CD14-positive monocyte (primary cell): ENCODE data around the gene ARSK. TPM values are rescaled to one million over a fixed set of nuclear protein-coding genes. Genes with fewer than 3 reads are reported as not detected.

Experiments
- DNase-seq, 3 donors: peaks; one replicate each; pipeline ENCODE4 v3.0.0-alpha.2; 2011 to 2022
- H2AFZ ChIP-seq: 2 replicates; pipeline ENCODE4 v1.6.0; 2012; ENCODE audit warnings: mild to moderate bottlenecking, low read depth, low read length, inconsistent platforms; ENCODE audit not compliant: insufficient read depth, poor library complexity, severe bottlenecking
- H3K27ac ChIP-seq, 2 donors: 1 replicate in 1 of 2; 2 replicates in 1 of 2; pipeline ENCODE4 v1.5.1; 2012 to 2013; ENCODE audit warnings: low read length in 2 of 2, control low read depth in 1 of 2, inconsistent platforms in 1 of 2, low read depth in 1 of 2, mild to moderate bottlenecking in 1 of 2
- H3K27me3 ChIP-seq, 2 donors: one replicate each; pipeline versions ENCODE4 v1.6.0 to v1.6.1; 2011 to 2013; ENCODE audit warnings: low read length in 2 of 2; ENCODE audit not compliant: control insufficient read depth in 2 of 2, insufficient read depth in 2 of 2
- H3K36me3 ChIP-seq, 2 donors: replicated peaks in 1 of 2; 1 replicate in 1 of 2; 2 replicates in 1 of 2; pipeline versions ENCODE4 v1.5.1 to v1.6.1; 2012 to 2013; ENCODE audit warnings: low read length in 2 of 2, control low read depth in 1 of 2, inconsistent platforms in 1 of 2, mild to moderate bottlenecking in 1 of 2; ENCODE audit not compliant: insufficient read depth in 2 of 2, control insufficient read depth in 1 of 2
- H3K4me1 ChIP-seq, 2 donors: 1 replicate in 1 of 2; 2 replicates in 1 of 2; pipeline versions ENCODE4 v1.5.1 to v1.6.1; 2012 to 2013; ENCODE audit warnings: low read length in 2 of 2, control low read depth in 1 of 2, inconsistent platforms in 1 of 2, mild to moderate bottlenecking in 1 of 2, moderate library complexity in 1 of 2; ENCODE audit not compliant: insufficient read depth in 2 of 2, control insufficient read depth in 1 of 2
- H3K4me2 ChIP-seq: replicated peaks from 2 replicates; pipeline ENCODE3; 2012; ENCODE audit warnings: low read length, moderate library complexity, mild to moderate bottlenecking; ENCODE audit not compliant: poor library complexity, severe bottlenecking; ENCODE audit errors: extremely low read depth
- H3K4me3 ChIP-seq, 3 experiments: fragments of 200-600 bp in 1 of 3; sonication (generic) in 1 of 3; replicated peaks in 1 of 3; 1 replicate in 2 of 3; 2 replicates in 1 of 3; pipeline ENCODE4 v1.5.1; 2011 to 2013; ENCODE audit warnings: low read length in 3 of 3, mild to moderate bottlenecking in 3 of 3, control low read depth in 2 of 3, low read depth in 2 of 3, inconsistent platforms in 1 of 3, moderate library complexity in 1 of 3
- H3K79me2 ChIP-seq: 2 replicates; pipeline ENCODE4 v1.6.0; 2012; ENCODE audit warnings: mild to moderate bottlenecking, control low read depth, inconsistent platforms, low read length, moderate library complexity; ENCODE audit not compliant: insufficient read depth
- H3K9ac ChIP-seq: 2 replicates; pipeline ENCODE4 v1.6.0; 2017; ENCODE audit warnings: low read length, mild to moderate bottlenecking; ENCODE audit not compliant: insufficient read depth, poor library complexity, severe bottlenecking
- H3K9me3 ChIP-seq, 2 donors: replicated peaks in 1 of 2; 1 replicate in 1 of 2; 2 replicates in 1 of 2; pipeline versions ENCODE4 v1.5.1 to v1.6.1; 2012 to 2013; ENCODE audit warnings: low read length in 2 of 2, control low read depth in 1 of 2; ENCODE audit not compliant: control insufficient read depth in 1 of 2, insufficient read depth in 1 of 2
- H4K20me1 ChIP-seq: 2 replicates; pipeline ENCODE4 v1.6.0; 2012; ENCODE audit warnings: mild to moderate bottlenecking, low read length, control low read depth, moderate library complexity; ENCODE audit not compliant: insufficient read depth
- H3K27ac Mint-ChIP-seq, 7 donors: one replicate each; pipeline ENCODE4 v1.8.0; 2020; ENCODE audit warnings: mild to moderate bottlenecking in 7 of 7, mixed read lengths in 7 of 7, moderate library complexity in 6 of 7, inconsistent platforms in 2 of 7
- H3K27me3 Mint-ChIP-seq, 3 donors: one replicate each; pipeline ENCODE4 v1.8.0; 2021 to 2022; ENCODE audit warnings: low read depth in 3 of 3, mild to moderate bottlenecking in 3 of 3, mixed read lengths in 3 of 3, moderate library complexity in 3 of 3, inconsistent platforms in 1 of 3
- H3K36me3 Mint-ChIP-seq, 2 donors: one replicate each; pipeline ENCODE4 v1.8.0; 2020; ENCODE audit warnings: mixed read lengths in 2 of 2, inconsistent platforms in 1 of 2, mild to moderate bottlenecking in 1 of 2
- H3K4me1 Mint-ChIP-seq: one replicate; pipeline ENCODE4 v1.8.0; 2020; ENCODE audit warnings: mild to moderate bottlenecking, mixed read lengths
- H3K4me3 Mint-ChIP-seq, 2 donors: one replicate each; pipeline ENCODE4 v1.8.0; 2020; ENCODE audit warnings: mild to moderate bottlenecking in 2 of 2, mixed read lengths in 2 of 2, moderate library complexity in 1 of 2
- H3K9me3 Mint-ChIP-seq, 7 donors: one replicate each; pipeline ENCODE4 v1.8.0; 2020 to 2022; ENCODE audit warnings: mixed read lengths in 7 of 7, mild to moderate bottlenecking in 6 of 7, moderate library complexity in 6 of 7, inconsistent platforms in 2 of 7
- WGBS: methylation state at CpG from one replicate; pipeline ENCODE4 v1.1.5; 2013; ENCODE audit warnings: missing lambda C conversion rate; ENCODE audit not compliant: insufficient coverage; 5-methylcytosine and 5-hydroxymethylcytosine counted together
- intact Hi-C, 2 donors: fragments of 100-400 bp; cut with micrococcal nuclease; formaldehyde crosslinking; loops; one replicate each; pipeline versions ENCODE4 v1.15.0 to v1.15.1; 2023
- polyA plus RNA-seq, 3 donors: library from polyadenylated mRNA; depleted of rRNA in 1 of 3; unstranded in 2 of 3; stranded (reverse) in 1 of 3; fragments of 300-500 nt in 2 of 3; fragments of >200 nt in 1 of 3; fragmentation: Illumina TruSeq in 2 of 3; gene quantifications; 1 replicate in 2 of 3; 2 replicates in 1 of 3; pipeline ENCODE4 v1.2.3, GENCODE V29; 2012 to 2021
- TF ChIP-seq, protein P1 (sequence below): fragments of 200-600 bp; IDR thresholded peaks from one replicate; pipeline ENCODE4 v1.8.0; 2022; ENCODE audit warnings: antibody characterized with exemption, mild to moderate bottlenecking

The ARSK gene
- polyA plus RNA-seq, 3 donors = 0.67 to 1.3 (median 1.3) TPM

GRCh38 chr5:95617057-95617456 lies 62.2 kb downstream of the ARSK start:
- TF ChIP-seq, protein P1, sequence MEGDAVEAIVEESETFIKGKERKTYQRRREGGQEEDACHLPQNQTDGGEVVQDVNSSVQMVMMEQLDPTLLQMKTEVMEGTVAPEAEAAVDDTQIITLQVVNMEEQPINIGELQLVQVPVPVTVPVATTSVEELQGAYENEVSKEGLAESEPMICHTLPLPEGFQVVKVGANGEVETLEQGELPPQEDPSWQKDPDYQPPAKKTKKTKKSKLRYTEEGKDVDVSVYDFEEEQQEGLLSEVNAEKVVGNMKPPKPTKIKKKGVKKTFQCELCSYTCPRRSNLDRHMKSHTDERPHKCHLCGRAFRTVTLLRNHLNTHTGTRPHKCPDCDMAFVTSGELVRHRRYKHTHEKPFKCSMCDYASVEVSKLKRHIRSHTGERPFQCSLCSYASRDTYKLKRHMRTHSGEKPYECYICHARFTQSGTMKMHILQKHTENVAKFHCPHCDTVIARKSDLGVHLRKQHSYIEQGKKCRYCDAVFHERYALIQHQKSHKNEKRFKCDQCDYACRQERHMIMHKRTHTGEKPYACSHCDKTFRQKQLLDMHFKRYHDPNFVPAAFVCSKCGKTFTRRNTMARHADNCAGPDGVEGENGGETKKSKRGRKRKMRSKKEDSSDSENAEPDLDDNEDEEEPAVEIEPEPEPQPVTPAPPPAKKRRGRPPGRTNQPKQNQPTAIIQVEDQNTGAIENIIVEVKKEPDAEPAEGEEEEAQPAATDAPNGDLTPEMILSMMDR = no peak
- Mint-ChIP-seq H3K27ac (peak overlapping the region in 1 of 7 donors; percentile 65), H3K36me3 (no peaks in the 10 kb centered on the region), H3K9me3 (peaks cover 2 to 15% (median 8%) of the 10 kb centered on the region in 7 donors), H3K27me3 (peaks cover 20 to 34% (median 24%) of the 10 kb centered on the region in 3 donors), H3K4me1 (peaks cover 24% of the 10 kb centered on the region), H3K4me3 (no peak overlapping the region)
- Histone ChIP-seq H3K4me1 (peaks cover 20 to 30% of the 10 kb centered on the region in 2 donors), H3K27ac (no peak overlapping the region), H3K36me3 (no peaks in the 10 kb centered on the region), H3K9ac (no peak overlapping the region), H3K27me3 (peaks cover 17 to 25% of the 10 kb centered on the region in 2 donors), H3K9me3 (peaks cover 0 to 6% of the 10 kb centered on the region in 2 donors), H3K4me3 (no peak overlapping the region), H2AFZ (no peak overlapping the region), H3K79me2 (no peaks in the 10 kb centered on the region), H4K20me1 (no peaks in the 10 kb centered on the region), H3K4me2 (no peak overlapping the region)
- no peak for DNase-seq
- intact Hi-C loops = no loop called here
- WGBS = 92% methylated on average over 2 of the region's 5 CpGs

- Histone ChIP-seq H3K9me3 (no peaks in the 10 kb centered on the region), H3K4me3 (peak overlapping the region in 1 of 3 experiments; percentile 81), H3K79me2 (no peaks in the 10 kb centered on the region), H3K9ac (no peak overlapping the region), H2AFZ (peak overlapping the region; percentile 88), H3K36me3 (no peaks in the 10 kb centered on the region), H3K4me1 (peaks cover 25 to 38% of the 10 kb centered on the region in 2 donors), H3K27ac (no peak overlapping the region), H3K4me2 (peak overlapping the region; percentile 99), H4K20me1 (no peaks in the 10 kb centered on the region), H3K27me3 (peaks cover 22 to 25% of the 10 kb centered on the region in 2 donors)
- WGBS = no CpG with 5 or more reads among the region's 4 CpGs
- TF ChIP-seq, protein P1 = no peak
- Mint-ChIP-seq H3K36me3 (no peaks in the 10 kb centered on the region), H3K4me3 (peak overlapping the region; percentile 89 to 98), H3K27ac (no peak overlapping the region), H3K27me3 (peaks cover 22 to 34% (median 24%) of the 10 kb centered on the region in 3 donors), H3K4me1 (peaks cover 32% of the 10 kb centered on the region), H3K9me3 (peaks cover 0 to 3% (median 0%) of the 10 kb centered on the region in 7 donors)
- intact Hi-C loops = no loop called here
- DNase-seq = no peak
Measured at GRCh38 chr5:95619096-95619495, 64.2 kb downstream of the ARSK start.
